C4-2B (cell line): Measurements from ENCODE around the gene TMEM204.

Experiments
- H3K27ac ChIP-seq: fragments of 450-650 bp; 2 replicates; pipeline ENCODE4 v1.5.1; 2017
- CTCF ChIP-seq: fragments of 450-650 bp; conservative IDR thresholded peaks from 2 replicates; pipeline ENCODE4 v1.5.1; 2017; ENCODE audit warnings: mild to moderate bottlenecking
- ZFX ChIP-seq: fragments of 450-650 bp; IDR thresholded peaks from 2 replicates; pipeline ENCODE4 v1.6.1; 2017

TMEM204 gene

GRCh38 chr16:1512774-1513173 is 20.7 kb upstream of the TMEM204 start:
- no peak overlapping the region for H3K27ac ChIP-seq

GRCh38 chr16:1514507-1514906 is 19.0 kb upstream of the TMEM204 start:
- no peak overlapping the region for H3K27ac ChIP-seq
- no peak for TF ChIP-seq CTCF
- TF ChIP-seq ZFX: no peak

More at GRCh38 chr16:1512774-1513173, 20.7 kb upstream of the TMEM204 start:
- TF ChIP-seq CTCF: no peak
- no peak for TF ChIP-seq ZFX

GRCh38 chr16:1518626-1519135 is 14.8 kb upstream of the TMEM204 start:
- TF ChIP-seq ZFX (no peak), CTCF (no peak)
- no peak overlapping the region for H3K27ac ChIP-seq

- TF ChIP-seq ZFX (no peak), CTCF (no peak)
- H3K27ac ChIP-seq: no peak overlapping the region
Measured at GRCh38 chr16:1519831-1520230, 13.6 kb upstream of the TMEM204 start.

- no peak overlapping the region for H3K27ac ChIP-seq
- TF ChIP-seq CTCF: no peak
- no peak for TF ChIP-seq ZFX
Measured at GRCh38 chr16:1520461-1520860, 13.0 kb upstream of the TMEM204 start.

- TF ChIP-seq ZFX (no peak), CTCF (no peak)
- H3K27ac ChIP-seq: no peak overlapping the region
Measured at GRCh38 chr16:1523581-1524245, 9.8 kb upstream of the TMEM204 start.

- no peak for TF ChIP-seq CTCF
- TF ChIP-seq ZFX: no peak
- no peak overlapping the region for H3K27ac ChIP-seq
Measured at GRCh38 chr16:1524366-1524765, 9.1 kb upstream of the TMEM204 start.
